ENCODE measurements around the gene TFDP2.
A peak's percentile ranks its signal among the peaks of the same experiment; 100 is the strongest.
"Not testable (repeated sequence)": the region's sequence is repeated elsewhere in the genome, so short reads cannot be mapped to it uniquely, and the experiment has no call there.

The TFDP2 gene

GRCh38 chr3:141994856-141995255 lies 154.5 kb downstream of the TFDP2 start:
- TF ChIP-seq CTCF (conservative IDR thresholded peaks at IDR 0.05; ENCODE audit: low read depth, low read length) = no peak
- H3K4me3 ChIP-seq (ENCODE audit: low read depth, low read length) = no peak overlapping the region
- no peak for DNase-seq (ENCODE audit: low read depth)

GRCh38 chr3:141992512-141992911 lies 156.8 kb downstream of the TFDP2 start:
- H3K4me3 ChIP-seq (ENCODE audit: low read depth, low read length) = no peak overlapping the region
- no peak for TF ChIP-seq CTCF (conservative IDR thresholded peaks at IDR 0.05; ENCODE audit: low read depth, low read length)
- no peak for DNase-seq (ENCODE audit: low read depth)

- no peak overlapping the region for H3K4me3 ChIP-seq (ENCODE audit: low read depth, low read length)
- DNase-seq (ENCODE audit: low read depth) = no peak
- no peak for TF ChIP-seq CTCF (conservative IDR thresholded peaks at IDR 0.05; ENCODE audit: low read depth, low read length)
Measured at GRCh38 chr3:141986548-141987107, 162.7 kb downstream of the TFDP2 start.

- DNase-seq (ENCODE audit: low read depth) = no peak
- TF ChIP-seq CTCF (conservative IDR thresholded peaks at IDR 0.05; ENCODE audit: low read depth, low read length) = no peak
- no peak overlapping the region for H3K4me3 ChIP-seq (ENCODE audit: low read depth, low read length)
Measured at GRCh38 chr3:141981084-141981483, 168.3 kb downstream of the TFDP2 start.

GRCh38 chr3:141979050-141979671 lies 170.2 kb downstream of the TFDP2 start:
- peak; percentile 82 for DNase-seq (ENCODE audit: low read depth)
- no peak overlapping the region for H3K4me3 ChIP-seq (ENCODE audit: low read depth, low read length)
- no peak for TF ChIP-seq CTCF (conservative IDR thresholded peaks at IDR 0.05; ENCODE audit: low read depth, low read length)

- H3K4me3 ChIP-seq (ENCODE audit: low read depth, low read length) = not testable (repeated sequence)
Measured at GRCh38 chr3:141974777-141975176, 174.6 kb downstream of the TFDP2 start.

GRCh38 chr3:141972399-141972798 lies 176.9 kb downstream of the TFDP2 start:
- H3K4me3 ChIP-seq (ENCODE audit: low read depth, low read length) = no peak overlapping the region
- DNase-seq (ENCODE audit: low read depth) = no peak
- TF ChIP-seq CTCF (conservative IDR thresholded peaks at IDR 0.05; ENCODE audit: low read depth, low read length) = no peak

More at GRCh38 chr3:141974777-141975176, 174.6 kb downstream of the TFDP2 start:
- not testable (repeated sequence) for DNase-seq (ENCODE audit: low read depth)
